GM12873 (cell line): ENCODE data around the gene SERPINB1.

Experiments used
- TF ChIP-seq, protein P1 (sequence below): IDR thresholded peaks from 2 replicates; pipeline ENCODE4 v1.5.1; 2012; ENCODE audit warnings: low read depth, mild to moderate bottlenecking, moderate library complexity, low read length, control low read depth; ENCODE audit not compliant: insufficient read depth; ENCODE audit errors: missing control alignments

The SERPINB1 gene

DNA sequence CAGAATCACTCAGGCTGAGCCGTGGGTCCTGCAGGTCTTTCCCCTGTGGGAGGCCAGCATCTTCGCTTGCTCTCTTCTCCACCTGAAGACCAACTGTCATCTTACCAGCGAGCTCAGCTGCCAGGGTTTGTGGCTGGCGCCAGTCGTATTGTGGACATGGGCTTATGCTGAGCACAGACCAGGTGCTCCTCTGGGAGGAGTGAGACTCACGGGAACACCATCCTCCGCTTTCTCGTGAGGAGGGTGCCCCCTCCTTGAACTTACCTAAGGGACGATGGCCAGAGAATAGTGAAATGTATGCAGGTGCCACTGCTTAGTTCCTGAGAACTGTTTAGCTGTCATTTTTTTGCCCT lies 59.3 kb downstream of the SERPINB1 start:
- TF ChIP-seq, protein P1, sequence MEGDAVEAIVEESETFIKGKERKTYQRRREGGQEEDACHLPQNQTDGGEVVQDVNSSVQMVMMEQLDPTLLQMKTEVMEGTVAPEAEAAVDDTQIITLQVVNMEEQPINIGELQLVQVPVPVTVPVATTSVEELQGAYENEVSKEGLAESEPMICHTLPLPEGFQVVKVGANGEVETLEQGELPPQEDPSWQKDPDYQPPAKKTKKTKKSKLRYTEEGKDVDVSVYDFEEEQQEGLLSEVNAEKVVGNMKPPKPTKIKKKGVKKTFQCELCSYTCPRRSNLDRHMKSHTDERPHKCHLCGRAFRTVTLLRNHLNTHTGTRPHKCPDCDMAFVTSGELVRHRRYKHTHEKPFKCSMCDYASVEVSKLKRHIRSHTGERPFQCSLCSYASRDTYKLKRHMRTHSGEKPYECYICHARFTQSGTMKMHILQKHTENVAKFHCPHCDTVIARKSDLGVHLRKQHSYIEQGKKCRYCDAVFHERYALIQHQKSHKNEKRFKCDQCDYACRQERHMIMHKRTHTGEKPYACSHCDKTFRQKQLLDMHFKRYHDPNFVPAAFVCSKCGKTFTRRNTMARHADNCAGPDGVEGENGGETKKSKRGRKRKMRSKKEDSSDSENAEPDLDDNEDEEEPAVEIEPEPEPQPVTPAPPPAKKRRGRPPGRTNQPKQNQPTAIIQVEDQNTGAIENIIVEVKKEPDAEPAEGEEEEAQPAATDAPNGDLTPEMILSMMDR, result no peak
